Ovary (tissue), 9 donors: Measurements from ENCODE around the gene EIF4E. TPM values are rescaled to one million over a fixed set of nuclear protein-coding genes. Genes with fewer than 3 reads are reported as not detected.

Experiments
- DNase-seq, 5 donors: peaks; one replicate each; pipeline ENCODE4 v3.0.0-alpha.2; 2019 to 2020
- H3K27ac ChIP-seq, 2 donors: fragments of 200-600 bp; one replicate each; pipeline versions ENCODE4 v1.5.1 to v1.8.0; 2019 to 2022
- H3K27me3 ChIP-seq: fragments of 200-600 bp; one replicate; pipeline ENCODE4 v1.8.0; 2022
- H3K36me3 ChIP-seq: fragments of 200-600 bp; sonication (generic); one replicate; pipeline ENCODE4 v1.5.1; 2019
- H3K4me1 ChIP-seq: one replicate; pipeline ENCODE4 v1.8.1; 2013; ENCODE audit warnings: mild to moderate bottlenecking, moderate library complexity; ENCODE audit not compliant: insufficient read depth
- H3K4me3 ChIP-seq: fragments of 200-600 bp; sonication (generic); one replicate; pipeline ENCODE4 v1.5.1; 2017
- H3K9me3 ChIP-seq, 2 donors: fragments of 200-600 bp in 1 of 2; sonication (generic) in 1 of 2; one replicate each; pipeline versions ENCODE4 v1.5.1 to v1.8.1; 2013 to 2019; ENCODE audit warnings: mild to moderate bottlenecking in 1 of 2, moderate library complexity in 1 of 2
- CTCF ChIP-seq, 3 donors: fragments of 450-650 bp in 2 of 3; fragments of 200-600 bp in 1 of 3; IDR thresholded peaks; one replicate each; pipeline versions ENCODE4 v1.5.1 to v1.8.0; 2016 to 2022; ENCODE audit warnings: antibody characterized with exemption in 3 of 3, mild to moderate bottlenecking in 1 of 3
- EP300 ChIP-seq: sonication (generic); formaldehyde crosslinking; IDR thresholded peaks from one replicate; pipeline ENCODE4 v1.6.1; 2017; ENCODE audit warnings: antibody characterized with exemption
- POLR2A ChIP-seq: fragments of 450-650 bp; IDR thresholded peaks from one replicate; pipeline ENCODE4 v1.6.1; 2017; ENCODE audit warnings: antibody characterized with exemption, mild to moderate bottlenecking, moderate library complexity
- WGBS, 3 donors: extraction: QIAGEN DNeasy Blood & Tissue Kit in 1 of 3; methylation state at CpG; one replicate each; pipeline versions ENCODE4 v1.1.5 to v1.1.7; 2013 to 2017; 5-methylcytosine and 5-hydroxymethylcytosine counted together
- intact Hi-C, 4 donors: fragments of 100-400 bp; cut with DNase I; formaldehyde crosslinking; loops; one replicate each; pipeline versions ENCODE4 v1.11.0 to v1.15.1; 2022 to 2023
- polyA plus RNA-seq, 2 donors: library from polyadenylated mRNA; stranded (reverse); fragments of 200-250 nt in 1 of 2; fragments of 350-450 nt in 1 of 2; fragmentation: Illumina TruSeq in 1 of 2; extraction: RNeasy Lipid Tissue Mini Kit (QIAGEN cat#74804) in 1 of 2; gene quantifications; one replicate each; pipeline ENCODE4 v1.2.3, GENCODE V29; 2013 to 2014
- total RNA-seq, 7 donors: library from RNA; depleted of rRNA in 2 of 7; stranded (reverse); fragments of >200 nt in 2 of 7; fragmentation: NEBNext Ultra II Directional in 3 of 7; extraction: Animal tissue kit (Norgen Biotek cat#: 25700) in 3 of 7; gene quantifications; one replicate each; pipeline versions ENCODE4 v1.1.0 to v1.2.4, GENCODE V29; 2016 to 2023
- donor health status: DM: no; HTN: no; CAD: no; lungs with moderate emphysema.
- donor health status: DM: no; HTN: no; CAD: no.
- donor health status: Bipolar disorder and iron deficiency.
- donor health status: DM: yes; HTN: yes; CAD: no.
- donor health status: DM: no; HTN: no; CAD: no.
- donor health status: DM: yes; HTN: yes; CAD: no.

EIF4E gene
- total and polyA plus RNA-seq, 9 donors, result 26.7 to 74.4 (median 62.7) TPM

DNA sequence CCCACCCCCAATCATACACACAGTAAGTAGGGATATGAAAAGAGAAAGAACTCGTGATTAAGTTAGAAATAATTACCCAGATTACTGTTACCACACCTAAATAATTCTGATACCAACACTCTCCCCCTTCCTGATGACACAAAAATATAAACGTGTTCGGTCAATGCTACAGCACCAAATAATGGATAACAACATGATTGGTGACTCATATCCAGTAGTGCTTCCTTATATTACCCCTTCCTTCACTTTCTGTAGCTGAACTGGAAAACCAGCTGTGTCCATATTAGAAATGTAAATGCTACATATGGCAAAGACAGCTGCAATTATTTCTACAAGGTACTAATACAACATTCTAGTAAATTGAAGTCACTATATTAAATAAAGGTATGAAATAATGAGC is 20.8 kb downstream of the EIF4E start:
- WGBS, 3 donors, result 77 to 79% (median 77%) methylated on average over 3 of the region's 3 CpGs
- peaks cover 4% of the 10 kb centered on the region for H3K4me1 ChIP-seq
- H3K27ac ChIP-seq, result no peak overlapping the region
- intact Hi-C loops, result no loop called here
- no peak overlapping the region for H3K4me3 ChIP-seq
- H3K36me3 ChIP-seq, result no peaks in the 10 kb centered on the region
- DNase-seq, result no peak
- TF ChIP-seq EP300 (no peak), POLR2A (no peak), CTCF (IDR thresholded peaks at IDR 0.05) (no peak)
- no peaks in the 10 kb centered on the region for H3K9me3 ChIP-seq
- H3K27me3 ChIP-seq, result no peaks in the 10 kb centered on the region

- Histone ChIP-seq H3K36me3 (no peaks in the 10 kb centered on the region), H3K27me3 (no peaks in the 10 kb centered on the region), H3K4me3 (no peak overlapping the region), H3K27ac (no peak overlapping the region), H3K4me1 (peaks cover 2% of the 10 kb centered on the region), H3K9me3 (no peaks in the 10 kb centered on the region)
- DNase-seq, result no peak
- TF ChIP-seq POLR2A (no peak), EP300 (no peak), CTCF (IDR thresholded peaks at IDR 0.05) (no peak)
- intact Hi-C loops, result no loop called here
Measured at GRCh38 chr4:98905839-98906238, 23.1 kb downstream of the EIF4E start.

- no peak overlapping the region for H3K27ac ChIP-seq
- H3K27me3 ChIP-seq, result no peaks in the 10 kb centered on the region
- WGBS, 3 donors, result 95 to 99% (median 96%) methylated on average over 3 of the region's 3 CpGs
- intact Hi-C loops, result no loop called here
- no peaks in the 10 kb centered on the region for H3K36me3 ChIP-seq
- TF ChIP-seq CTCF (IDR thresholded peaks at IDR 0.05) (no peak), POLR2A (no peak), EP300 (no peak)
- H3K4me1 ChIP-seq, result no peaks in the 10 kb centered on the region
- H3K9me3 ChIP-seq, result no peaks in the 10 kb centered on the region
- H3K4me3 ChIP-seq, result no peak overlapping the region
- DNase-seq, result no peak
Measured at GRCh38 chr4:98905297-98905696, 23.6 kb downstream of the EIF4E start.

DNA sequence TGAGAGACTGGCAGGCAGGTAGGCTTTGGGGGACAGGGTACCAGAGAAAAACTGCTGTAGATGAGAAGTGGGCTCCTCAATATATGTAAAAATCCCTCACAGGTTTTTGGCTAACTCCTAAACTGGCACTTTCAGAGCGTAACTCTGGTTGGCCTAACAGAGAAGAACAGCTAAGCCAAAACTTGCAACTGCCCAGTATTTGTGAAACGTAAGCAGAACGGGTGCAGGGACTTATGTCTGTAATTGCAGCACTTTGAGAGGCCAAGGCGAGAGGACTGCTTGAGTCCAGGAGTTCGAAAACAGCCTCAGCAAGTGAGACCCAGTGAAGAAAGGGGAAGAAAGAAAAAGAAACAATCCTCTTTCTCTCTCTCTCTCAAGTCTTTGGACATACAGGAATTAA is 25.0 kb downstream of the EIF4E start:
- Histone ChIP-seq H3K4me1 (no peaks in the 10 kb centered on the region), H3K27me3 (no peaks in the 10 kb centered on the region), H3K27ac (no peak overlapping the region), H3K4me3 (no peak overlapping the region), H3K36me3 (no peaks in the 10 kb centered on the region), H3K9me3 (no peaks in the 10 kb centered on the region)
- intact Hi-C loops, result no loop called here
- TF ChIP-seq POLR2A (no peak), EP300 (no peak), CTCF (IDR thresholded peaks at IDR 0.05) (no peak)
- no peak for DNase-seq
- WGBS, 3 donors, result 84 to 91% (median 87%) methylated on average over 5 of the region's 5 CpGs

DNA sequence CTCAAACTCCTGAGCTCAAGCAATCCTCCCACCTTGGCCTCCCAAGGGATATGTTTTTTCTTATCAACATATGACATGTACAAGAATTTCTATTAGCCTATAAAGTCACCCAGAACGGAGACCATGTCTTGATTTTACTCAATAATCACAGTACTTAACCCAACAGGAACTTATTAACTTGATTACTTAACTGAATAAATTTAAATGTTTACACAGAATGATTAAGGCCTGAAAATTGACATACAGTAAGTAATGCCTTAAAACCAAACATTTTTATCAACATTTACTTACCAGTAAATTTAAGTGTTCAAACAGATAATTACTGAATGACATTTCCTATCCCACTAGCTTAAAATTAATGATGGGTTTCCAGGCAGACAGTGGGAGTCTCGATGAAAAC is 25.4 kb downstream of the EIF4E start:
- Histone ChIP-seq H3K9me3 (no peaks in the 10 kb centered on the region), H3K27me3 (no peaks in the 10 kb centered on the region), H3K4me3 (no peak overlapping the region), H3K27ac (no peak overlapping the region), H3K4me1 (no peaks in the 10 kb centered on the region), H3K36me3 (no peaks in the 10 kb centered on the region)
- no peak for DNase-seq
- intact Hi-C loops, result no loop called here
- TF ChIP-seq POLR2A (no peak), EP300 (no peak), CTCF (IDR thresholded peaks at IDR 0.05) (no peak)
- 92 to 95% (median 94%) methylated on average over 2 of the region's 2 CpGs for WGBS, 3 donors
